GM12872 (cell line): Measurements from ENCODE around the gene CFAP126.

Experiments
- TF ChIP-seq, protein P1 (sequence below): IDR thresholded peaks from 3 replicates; pipeline ENCODE4 v1.5.1; 2011; ENCODE audit warnings: low read depth, mild to moderate bottlenecking, low read length, moderate library complexity; ENCODE audit not compliant: insufficient read depth

Gene CFAP126

DNA sequence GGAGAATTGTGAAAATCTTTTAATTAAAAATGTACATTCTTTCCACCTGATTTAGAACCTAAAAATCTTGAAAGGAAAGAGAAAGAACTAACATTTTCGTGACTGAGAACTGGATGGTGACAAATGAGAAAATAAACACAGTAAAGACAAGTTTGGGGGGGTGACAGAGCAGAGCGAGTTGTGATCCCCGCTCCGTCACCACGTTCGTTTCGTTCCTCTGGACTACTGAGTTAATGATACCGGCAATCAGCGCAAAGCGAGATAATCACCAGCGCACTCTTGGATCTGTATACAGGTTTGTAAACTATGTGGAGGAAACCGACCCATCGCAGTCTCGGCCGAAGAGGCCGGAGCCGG lies 31.2 kb upstream of the CFAP126 start:
- TF ChIP-seq, protein P1, sequence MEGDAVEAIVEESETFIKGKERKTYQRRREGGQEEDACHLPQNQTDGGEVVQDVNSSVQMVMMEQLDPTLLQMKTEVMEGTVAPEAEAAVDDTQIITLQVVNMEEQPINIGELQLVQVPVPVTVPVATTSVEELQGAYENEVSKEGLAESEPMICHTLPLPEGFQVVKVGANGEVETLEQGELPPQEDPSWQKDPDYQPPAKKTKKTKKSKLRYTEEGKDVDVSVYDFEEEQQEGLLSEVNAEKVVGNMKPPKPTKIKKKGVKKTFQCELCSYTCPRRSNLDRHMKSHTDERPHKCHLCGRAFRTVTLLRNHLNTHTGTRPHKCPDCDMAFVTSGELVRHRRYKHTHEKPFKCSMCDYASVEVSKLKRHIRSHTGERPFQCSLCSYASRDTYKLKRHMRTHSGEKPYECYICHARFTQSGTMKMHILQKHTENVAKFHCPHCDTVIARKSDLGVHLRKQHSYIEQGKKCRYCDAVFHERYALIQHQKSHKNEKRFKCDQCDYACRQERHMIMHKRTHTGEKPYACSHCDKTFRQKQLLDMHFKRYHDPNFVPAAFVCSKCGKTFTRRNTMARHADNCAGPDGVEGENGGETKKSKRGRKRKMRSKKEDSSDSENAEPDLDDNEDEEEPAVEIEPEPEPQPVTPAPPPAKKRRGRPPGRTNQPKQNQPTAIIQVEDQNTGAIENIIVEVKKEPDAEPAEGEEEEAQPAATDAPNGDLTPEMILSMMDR = no peak

DNA sequence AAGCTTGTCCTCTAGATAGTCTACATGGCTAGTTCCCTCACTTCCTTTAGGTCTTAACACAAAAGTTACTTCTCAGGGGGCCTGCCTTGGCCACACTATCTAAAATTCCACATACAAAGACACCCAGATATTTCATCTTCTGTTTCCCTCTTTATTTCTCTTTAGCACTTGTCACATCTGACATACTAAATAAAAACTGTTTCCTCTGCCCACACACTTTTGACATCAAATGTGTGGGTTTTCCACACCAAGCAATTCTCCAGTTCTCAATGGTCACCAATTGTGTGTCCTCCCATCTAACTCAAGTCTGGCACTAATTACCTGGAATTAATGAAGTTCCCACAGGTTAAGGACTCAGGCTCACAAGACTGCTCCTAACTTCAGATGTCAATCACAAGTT lies 25.5 kb upstream of the CFAP126 start:
- TF ChIP-seq, protein P1 = no peak

DNA sequence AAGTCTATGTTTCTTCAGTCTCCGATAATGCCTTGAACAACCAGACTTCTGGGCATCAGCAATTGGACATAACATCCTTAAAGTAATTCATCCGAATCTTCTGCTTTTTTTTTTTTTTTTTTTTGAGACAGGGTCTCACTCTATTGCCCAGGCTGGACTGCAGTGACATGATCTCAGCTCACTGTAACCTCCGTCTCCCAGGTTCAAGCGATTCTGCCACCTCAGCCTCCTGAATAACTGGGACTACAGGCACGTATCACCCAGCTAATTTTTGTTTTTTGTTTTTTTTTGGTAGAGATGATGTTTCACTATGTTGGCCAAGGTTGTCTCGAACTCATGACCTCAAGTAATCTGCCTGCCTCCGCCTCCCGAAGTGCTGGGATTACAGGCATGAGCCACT lies 23.9 kb upstream of the CFAP126 start:
- TF ChIP-seq, protein P1 = no peak

DNA sequence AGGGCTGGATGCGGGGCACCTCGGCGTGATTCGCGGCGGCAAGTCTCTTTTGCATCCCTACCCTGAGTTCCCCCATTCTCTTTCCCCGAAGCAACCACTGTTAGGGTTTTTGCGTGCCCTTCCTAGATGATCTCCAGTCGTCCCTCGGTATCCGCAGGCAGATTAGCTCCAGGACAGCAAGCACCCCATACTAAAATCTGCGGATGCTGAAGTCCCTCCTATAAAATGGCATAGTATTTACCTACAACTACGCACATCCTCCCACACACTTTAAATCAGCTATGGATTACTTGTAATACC lies 22.8 kb upstream of the CFAP126 start:
- TF ChIP-seq, protein P1 = no peak

DNA sequence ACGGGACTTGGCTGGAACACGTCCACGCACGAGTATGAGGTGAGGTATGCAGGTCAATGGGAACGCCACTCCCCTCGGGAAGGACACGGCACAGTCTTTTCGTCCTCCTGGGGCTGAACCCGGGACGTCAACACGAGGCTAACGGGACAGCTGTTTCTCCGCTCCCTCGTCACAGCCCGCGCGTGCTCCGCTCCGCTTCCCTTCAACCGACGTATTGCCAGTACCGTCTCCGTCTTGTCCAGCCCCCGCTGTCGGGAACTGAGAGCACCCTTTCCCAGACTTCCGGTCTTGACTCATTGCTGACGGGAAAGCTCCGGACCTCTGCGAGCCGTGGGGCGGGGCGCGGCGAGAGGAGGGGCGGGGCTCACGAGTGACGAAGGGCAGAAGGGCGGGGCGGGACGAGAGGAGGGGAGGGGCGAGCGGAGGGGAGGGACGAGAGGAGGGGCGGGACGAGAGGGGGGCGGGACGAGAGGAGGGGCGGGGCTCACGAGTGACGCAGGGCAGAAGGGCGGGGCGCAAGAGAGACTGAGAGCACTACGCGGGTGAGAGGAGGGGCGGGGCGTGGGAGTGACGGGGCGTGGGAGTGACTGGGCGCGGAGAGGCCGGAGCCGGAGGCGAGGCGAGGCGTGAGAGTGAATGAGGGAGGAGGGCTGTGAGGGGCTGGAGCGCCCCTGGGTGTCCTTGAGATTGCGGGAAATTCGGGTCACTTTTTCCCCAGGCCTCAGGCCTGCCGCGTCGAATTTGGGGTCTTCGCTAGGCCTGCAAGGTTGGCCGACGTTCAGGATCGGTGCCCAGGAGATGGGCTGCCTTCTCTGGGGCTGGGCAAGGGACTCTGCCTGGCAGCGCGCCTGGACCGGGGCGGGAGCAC lies 22.2 kb upstream of the CFAP126 start:
- TF ChIP-seq, protein P1 = no peak

DNA sequence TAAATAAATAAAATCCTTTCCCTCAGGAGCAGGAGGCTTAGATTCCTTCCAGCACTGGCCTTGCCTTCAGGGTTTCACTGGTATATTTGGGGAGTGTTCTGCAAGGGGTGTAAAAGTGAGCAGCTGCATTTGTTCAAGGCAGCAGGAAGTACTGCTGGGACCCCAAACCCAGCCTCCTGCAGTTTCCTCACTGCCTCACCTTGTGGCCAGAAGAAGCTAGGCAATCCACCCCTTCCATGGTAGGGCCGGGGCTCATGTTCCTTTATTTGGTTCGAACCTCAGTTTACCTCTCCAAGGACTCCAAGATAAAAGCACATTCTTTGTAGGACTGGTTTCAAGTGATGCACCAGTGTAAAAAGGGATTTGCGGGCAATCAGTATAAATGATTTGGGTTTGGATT lies 21.0 kb upstream of the CFAP126 start:
- TF ChIP-seq, protein P1 = 0 out of 3 replicates have a peak, but pooled peaks have one; percentile 2

DNA sequence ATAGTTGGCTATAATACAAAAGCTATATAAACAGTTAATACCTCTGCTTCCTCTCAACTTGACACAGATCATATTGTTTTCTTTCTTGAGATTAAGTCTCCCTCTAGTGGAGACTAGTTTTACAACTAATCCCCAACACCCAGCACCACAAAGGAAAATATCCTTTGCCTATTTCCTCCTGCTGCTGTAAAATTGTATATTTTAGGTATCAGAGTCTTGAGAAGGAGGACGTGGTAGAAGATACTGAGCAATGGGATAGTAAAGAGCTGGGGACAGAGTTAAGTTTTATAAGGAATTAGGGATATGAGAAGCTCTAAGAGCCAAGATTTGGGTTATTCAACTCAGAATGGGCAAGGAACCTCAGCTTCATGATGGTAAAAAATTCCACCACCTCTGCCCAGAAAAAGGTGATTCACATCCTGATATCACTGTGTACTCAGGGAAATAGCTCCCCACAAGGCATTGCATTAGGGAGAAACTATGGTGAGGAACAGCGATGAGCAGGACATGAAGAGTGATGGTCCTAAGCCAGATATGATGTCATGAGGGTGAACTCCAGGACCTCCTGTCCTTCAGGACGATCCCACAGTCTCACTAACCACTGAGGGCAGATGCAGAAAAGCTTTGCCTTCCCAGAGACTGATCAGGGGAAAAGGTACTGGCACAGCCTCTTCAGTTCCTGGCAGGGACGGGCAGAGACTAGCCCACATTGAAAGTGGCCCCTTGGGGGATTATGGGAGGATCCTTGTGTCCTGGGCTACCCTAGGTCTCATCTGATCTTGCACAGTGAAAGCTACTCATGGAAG lies 14.7 kb upstream of the CFAP126 start:
- TF ChIP-seq, protein P1 = peak; percentile 46; the same call in 2 of the 3 replicates
